HUDEP-2 (cell line): ENCODE measurements around the gene LCN1.
"Not testable (repeated sequence)": the region's sequence is repeated elsewhere in the genome, so short reads cannot be mapped to it uniquely, and the experiment has no call there.

ENCODE experiments used
- DNase-seq, 76 experiments: peaks; one replicate each; lab custom pipeline; 2025; ENCODE audit not compliant: unreplicated experiment in 76 of 76; lab: John Stamatoyannopoulos, UW

LCN1 gene

DNA sequence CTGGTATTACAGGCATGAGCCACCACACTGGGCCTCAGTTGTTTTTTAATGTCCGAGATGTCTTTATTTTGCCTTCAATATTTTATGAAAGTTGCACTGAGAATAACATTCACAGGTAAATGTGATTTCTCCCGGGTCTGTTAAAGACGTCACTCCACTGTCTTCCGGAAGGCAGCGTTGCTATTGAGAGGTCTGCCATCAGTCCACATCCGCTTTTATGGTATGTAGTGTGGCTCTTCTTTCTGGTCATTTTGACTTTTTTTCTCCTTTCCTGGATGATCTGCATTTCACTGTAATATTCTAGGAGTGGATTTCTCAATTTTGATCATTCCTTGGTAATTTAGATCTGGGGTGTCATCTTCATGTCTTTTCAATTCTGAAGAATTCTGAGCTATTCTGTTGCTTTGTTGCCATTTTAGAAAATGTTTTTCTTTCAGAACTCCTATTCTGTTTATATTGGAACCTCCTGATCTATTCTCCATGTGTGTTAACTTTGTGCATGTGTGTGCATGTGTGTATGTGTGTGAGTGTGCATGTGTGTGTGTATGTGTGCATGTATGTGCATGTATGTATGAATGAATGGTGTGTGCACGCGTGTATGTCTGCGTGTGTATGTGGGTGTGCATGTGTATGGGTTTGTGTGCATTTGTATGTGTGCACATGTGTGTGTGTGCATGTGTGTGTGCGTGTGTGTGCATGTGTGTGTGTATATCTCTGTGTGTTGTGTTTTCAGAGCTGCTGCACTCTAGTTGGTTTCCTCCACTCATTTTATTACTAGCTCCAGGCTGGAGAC, 1.9 kb upstream of the LCN1 start:
- DNase-seq = no peak

DNA sequence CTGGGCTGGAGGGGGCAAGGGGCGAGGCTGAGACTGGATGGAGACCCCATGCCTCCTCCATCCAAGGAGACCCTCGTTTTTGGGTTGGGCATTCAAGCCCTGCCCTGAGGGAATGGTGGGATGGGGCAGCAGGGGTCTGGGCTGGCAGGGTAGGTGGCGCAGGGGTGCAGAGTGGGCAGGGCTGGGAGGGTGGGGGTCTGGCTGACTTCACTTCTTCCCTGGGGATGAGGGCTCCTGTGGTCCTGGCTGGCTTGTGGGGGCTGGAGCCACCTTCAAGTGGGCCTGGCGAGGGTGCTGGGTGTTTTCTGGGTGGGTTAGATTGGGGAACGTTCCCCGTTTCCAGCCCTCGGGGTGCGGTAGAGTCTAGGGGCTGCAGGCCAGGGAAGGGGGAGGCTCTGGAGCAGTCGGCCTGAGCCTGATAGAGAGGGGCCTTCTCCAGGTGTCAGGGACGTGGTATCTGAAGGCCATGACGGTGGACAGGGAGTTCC, 412 bp downstream of the LCN1 start:
- DNase-seq = no peak

DNA sequence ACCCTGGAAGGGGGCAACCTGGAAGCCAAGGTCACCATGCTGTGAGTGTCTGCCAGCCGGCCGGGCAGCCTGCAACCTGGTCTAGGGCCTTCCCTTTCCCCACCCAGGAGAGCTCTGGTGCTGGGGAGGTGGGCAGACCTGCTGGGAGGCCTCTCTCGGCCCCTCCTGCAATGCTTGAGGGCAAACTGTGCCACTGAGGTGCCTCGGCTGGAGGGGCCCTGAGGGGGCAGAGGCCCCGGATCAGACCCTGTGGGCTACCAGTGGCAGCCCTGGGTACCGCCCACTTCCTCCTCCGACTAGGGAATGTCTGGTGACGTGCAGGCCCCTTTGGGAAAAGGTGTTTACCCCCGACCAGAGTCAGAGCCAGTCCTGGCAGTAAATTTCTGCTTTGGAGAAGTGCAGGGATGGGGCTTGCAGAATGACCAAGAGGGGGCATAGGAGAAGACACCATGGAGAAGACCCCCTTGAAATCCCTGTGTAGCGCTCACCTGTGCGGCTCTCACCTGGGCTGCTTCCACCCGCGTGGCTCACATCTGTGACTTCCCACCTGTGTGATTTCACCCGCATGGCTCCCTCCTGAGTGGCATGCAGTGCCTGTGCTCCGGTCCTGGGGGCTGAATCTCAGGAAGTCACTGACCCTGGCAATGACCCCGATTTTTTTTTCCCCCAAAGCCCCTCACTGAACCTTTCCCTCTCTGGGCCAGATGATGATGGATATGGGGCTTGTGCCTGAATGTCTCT, 1.1 kb downstream of the LCN1 start:
- DNase-seq = no peak

DNA sequence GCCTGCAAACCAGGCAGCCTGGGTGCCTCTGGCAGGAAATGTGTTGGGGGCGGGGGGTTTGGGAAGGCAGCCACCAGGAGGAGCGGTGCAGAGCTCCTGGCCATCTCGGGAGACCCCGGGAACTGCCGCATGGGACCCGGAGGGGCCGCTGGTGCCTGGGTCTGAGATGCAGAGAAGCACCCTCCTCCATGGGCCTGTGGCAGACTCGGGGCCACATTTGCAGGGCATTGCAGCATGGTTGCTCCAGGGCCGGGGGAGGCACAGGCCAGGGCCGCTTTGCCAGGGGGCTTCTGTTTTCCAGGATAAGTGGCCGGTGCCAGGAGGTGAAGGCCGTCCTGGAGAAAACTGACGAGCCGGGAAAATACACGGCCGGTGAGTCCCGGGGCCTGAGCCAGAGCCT, 1.7 kb downstream of the LCN1 start:
- no peak for DNase-seq

DNA sequence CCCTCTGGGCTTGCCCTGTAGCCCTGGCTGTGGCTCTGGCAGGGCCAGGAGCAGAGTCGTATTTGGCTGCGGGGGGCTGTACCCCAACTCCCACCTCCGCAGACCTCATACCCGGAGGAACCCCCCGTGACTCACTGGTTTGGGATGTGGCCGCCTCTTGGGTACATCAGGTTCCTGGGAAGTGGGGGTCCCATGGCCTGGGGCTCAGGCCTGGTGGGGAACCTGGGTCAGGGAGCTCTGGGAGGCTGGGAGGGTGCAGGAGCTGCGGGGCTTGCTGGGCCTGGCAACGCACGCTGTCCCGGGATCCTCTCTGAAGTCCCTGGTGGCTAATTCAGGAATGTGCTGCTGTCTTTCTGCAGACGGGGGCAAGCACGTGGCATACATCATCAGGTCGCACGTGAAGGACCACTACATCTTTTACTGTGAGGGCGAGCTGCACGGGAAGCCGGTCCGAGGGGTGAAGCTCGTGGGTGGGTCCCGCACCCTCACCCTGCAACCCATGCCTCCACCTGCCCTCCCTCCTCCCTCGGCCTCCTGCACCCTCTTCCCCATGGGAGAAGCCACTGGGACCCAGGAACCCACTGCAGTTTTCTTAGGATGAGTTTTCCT, 2.4 kb downstream of the LCN1 start:
- DNase-seq = no peak

DNA sequence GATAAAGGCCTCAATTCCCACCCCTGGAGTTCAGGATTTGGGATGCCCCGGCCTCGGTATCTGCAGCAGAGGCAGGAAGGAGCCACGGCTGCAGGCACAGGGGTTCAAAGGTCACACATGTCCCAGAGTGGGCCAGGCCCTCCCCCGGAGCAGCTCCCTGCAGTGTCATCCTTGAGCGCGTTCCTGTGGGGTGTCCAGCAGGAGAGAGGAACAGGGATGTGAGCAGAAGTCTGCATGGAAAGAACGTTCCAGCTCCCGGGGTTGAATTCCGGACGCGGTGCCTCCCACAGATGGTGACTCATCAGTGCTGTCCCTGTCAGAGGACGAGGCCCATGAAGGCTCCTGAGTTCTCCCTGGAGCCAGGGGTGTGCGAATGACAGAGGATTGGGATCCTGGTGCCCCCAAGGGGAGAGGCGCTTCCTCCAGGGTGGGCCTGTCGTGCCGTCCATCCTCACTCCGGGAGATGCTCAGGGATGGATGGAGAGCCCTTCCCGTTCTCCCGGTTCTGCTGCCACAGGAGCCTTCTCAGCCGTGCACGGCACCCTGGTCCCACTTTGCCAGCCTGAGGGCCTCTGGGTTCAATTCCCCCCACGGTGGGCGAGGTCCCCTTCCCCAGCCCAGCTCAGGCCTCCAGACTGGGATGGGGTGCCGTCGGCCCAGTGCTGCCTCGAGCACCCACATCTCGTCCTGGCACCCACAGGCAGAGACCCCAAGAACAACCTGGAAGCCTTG, 3.1 kb downstream of the LCN1 start:
- DNase-seq = no peak

DNA sequence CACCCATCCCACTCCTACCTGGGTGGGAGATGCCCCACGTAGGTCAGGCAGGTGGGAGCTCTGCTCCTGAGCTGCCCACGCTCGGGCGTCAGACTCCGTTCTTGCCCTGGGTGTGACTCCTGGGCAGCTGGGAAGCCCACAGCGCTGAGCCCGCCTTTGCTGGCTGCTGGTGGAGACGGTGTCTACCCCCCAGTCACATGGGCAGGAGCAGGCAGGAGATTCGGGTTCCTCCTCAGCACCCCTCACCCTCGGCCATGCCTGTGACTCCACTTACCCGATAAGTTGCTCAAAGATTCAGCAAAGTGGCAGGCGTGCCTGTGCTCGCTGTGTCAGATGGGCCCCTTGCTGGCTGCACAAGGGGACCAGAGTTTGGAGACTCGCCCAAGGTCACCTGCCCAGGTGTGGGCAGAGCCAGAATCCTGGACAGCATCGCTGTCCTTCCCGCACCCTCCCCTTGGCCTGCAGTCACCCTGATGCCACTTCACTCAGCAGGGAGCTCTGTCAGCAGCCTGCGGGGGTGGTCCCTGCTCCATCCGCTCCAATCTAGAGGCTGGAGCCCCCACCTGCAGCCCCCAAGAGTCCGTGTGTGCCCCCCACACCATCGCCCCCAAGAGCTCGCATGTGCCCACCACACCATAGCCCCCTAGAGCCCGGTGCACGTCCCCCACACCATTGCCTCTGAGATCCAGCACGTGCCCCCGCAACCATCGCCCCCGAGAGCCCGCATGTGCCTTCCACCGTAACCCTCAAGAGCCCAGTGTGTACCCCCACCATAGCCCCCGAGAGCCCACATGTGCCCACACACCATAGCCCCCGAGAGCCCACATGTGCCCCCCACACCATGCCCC, 4.2 kb downstream of the LCN1 start:
- no peak for DNase-seq

DNA sequence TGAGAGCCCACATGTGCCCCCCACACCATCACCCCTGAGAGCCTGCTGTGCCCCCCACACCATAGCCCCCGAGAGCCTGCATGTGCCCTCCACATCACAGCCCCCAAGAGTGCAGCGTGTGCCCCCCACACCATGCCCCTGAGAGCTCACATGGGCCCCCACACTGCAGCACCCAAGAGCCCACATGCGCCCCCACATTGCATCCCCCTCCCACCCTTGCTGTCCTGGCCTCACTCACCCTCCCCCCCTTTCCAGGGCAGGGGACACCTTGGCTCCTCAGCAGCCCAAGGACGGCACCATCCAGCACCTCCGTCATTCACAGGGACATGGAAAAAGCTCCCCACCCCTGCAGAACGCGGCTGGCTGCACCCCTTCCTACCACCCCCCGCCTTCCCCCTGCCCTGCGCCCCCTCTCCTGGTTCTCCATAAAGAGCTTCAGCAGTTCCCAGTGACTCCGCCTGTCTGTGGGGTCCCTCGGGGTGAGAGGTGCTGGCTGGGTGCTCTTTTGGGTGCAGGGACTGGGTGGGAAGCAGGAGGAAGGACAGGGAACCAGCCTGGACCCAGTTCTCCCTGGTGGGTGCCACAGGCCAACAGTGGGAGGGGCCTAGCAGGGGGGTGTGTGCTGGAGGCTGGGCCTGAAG, 5.0 kb downstream of the LCN1 start:
- no peak for DNase-seq

DNA sequence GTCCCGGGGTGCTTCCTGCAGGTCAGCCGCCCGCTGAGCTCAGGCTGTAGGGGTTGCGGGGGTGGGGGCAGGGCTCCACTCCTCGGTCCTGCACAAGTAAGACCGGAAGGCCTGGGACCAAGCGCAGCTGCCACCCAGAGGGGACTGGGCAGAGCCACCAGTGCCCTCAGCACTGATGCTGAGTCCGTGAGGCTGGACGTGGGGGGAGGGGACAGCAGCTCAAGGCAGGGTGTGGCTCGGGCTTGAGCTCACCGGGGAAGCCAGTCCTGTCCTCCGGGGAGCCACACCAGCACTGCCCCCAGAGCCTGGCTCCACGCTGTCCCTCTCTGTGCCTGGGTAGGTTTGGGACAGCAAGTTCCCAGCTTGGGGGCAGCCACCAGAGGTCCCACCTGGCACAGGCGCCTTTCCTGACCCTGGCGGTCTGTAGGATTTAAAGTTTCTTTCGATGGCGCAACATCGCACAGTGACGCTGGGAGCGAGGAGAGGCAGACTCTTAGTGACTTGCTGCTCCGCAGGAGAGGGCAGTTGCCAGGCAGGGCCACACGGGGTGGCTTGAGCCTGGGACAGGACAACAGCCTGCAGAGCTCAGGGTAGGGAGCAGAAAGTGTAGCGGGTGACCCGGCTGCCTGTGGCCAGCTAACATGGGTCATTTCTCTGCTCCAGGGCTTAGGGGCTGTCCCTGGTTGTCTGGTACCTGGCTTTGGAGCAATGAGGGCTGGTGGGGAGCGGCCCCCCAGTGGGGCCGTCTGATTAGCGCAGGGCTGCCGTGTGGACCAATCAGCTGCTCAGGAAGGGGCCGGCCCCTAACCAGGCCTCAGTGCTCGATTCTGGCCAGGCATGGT, 5.7 kb downstream of the LCN1 start:
- DNase-seq = no peak

DNA sequence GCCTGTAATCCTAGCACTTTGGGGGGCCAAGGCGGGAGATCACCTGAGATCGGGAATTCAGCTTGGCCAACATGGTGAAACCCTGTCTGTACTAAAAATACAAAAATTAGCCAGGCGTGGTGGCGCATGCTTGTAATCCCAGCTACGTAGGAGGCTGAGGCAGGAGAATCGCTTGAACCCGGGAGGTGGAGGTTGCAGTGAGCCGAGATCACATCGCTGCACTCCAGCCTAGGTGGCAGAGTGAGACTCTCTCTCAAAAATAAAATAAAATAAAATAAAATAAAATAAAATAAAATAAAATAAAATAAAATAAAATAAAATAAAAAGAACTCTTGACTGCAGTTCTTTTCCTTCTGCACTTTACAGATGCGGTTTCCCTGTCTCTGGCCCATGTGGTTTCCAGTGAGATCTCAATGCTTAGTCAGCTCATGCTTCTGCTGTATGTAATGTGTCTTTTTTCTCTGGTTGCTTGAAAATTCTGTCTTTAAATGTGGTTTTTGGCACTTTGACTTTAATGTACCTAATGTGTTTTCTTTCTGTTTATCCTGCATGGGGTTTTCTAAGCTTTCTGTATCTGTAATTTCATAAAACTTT, 7.7 kb downstream of the LCN1 start:
- not testable (repeated sequence) for DNase-seq

DNA sequence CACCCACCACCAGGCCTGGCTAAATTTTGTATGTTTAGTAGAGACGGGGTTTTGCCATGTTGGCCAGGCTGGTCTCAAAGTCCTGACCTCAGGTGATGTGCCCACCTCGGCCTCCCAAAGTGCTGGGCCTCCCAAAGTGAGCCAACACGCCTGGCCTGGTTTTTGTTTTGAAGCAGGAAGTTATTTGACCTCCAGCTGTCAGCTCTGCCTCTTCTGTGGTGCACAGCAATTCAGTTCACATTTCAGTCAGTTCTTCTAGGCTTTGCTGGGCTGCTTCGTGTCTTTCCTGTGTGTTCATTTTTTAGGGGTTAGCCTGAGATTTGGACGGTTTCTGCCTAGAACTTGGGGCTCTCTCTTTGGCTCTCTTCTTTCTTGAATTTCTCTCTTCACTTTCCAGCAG, 8.9 kb downstream of the LCN1 start:
- no peak for DNase-seq

DNA sequence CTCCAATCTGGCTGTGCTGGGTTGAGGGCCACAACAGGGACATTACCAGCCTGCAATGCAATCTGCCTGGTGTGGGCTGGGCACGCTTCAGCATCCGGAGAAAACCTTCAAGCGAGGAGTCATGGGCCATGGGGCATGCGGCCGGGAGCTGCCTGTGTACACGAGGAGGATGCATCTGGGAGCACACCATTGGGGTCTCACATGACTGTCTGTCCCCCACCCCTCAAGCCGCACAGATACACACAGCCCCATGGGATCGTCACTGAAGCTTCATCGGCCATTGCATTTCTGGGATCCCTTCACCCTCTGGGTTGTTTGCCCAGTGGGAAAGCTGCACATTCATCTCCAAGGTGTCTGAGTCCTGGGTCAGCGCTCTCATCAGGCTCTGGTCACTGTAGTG, 9.9 kb downstream of the LCN1 start:
- DNase-seq = no peak

DNA sequence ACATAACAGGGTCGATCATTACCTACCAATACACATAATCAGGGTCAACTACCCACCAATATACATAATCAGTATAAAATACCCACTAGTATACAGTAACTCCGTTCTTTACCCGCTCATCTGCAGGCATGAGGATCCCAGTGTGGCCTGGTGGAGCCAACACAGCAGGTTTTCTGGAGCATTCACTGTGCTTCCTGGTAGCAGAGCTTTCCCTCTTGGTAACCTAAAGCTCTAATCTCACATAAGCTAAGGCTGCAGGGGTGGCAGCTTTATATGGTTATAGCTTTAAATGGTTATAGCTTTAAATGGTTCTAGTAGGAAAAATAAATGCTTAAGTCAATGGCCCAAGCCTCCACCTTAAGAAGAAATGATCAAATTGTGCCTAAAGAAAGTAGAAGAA, 11.9 kb downstream of the LCN1 start:
- no peak for DNase-seq

DNA sequence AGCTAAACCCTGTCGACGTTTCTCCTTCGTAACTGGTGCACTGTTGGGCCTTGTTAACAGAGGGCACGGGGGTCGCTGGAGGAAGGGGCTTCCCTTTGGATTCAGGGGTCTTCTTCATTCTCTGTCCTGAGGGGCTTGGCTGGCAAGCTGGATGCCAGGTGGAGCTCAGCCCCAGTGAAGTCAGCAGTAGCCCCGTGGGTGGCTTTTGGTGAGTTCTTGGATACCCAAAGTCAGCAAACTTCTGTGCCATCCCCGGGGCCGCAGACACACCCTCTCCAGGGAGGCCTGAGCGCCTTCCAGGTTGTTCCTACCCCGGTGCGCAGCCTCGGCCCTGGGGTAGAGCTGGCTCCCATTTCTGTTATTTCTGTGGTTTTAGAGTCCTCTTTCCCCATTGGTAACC, 12.4 kb downstream of the LCN1 start:
- no peak for DNase-seq

DNA sequence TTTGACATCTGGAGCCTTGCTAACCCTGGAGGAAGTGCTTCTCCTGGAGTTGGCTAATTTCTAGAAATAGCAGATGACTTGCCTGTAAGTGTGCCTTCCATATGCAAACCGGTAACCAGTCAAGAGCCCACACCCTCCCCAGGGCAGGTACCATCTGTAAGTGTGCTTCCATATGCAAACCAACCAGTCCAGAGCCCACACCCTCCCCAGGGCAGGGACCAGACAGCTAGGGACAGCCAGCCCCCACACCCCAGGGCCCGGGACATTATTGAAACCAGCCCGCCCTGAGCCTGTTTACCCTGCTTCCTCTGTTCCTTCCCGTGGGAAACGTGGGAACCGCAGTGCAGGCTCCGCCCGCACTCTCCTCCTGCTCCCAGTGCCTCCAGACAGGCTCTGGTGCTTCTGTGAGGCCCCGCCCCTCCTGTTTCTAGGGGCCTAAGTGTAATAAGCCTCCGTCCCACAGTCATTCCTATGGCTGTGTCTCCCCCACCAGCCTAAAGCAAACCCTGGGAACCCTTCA, 13.0 kb downstream of the LCN1 start:
- DNase-seq = not testable (repeated sequence)

DNA sequence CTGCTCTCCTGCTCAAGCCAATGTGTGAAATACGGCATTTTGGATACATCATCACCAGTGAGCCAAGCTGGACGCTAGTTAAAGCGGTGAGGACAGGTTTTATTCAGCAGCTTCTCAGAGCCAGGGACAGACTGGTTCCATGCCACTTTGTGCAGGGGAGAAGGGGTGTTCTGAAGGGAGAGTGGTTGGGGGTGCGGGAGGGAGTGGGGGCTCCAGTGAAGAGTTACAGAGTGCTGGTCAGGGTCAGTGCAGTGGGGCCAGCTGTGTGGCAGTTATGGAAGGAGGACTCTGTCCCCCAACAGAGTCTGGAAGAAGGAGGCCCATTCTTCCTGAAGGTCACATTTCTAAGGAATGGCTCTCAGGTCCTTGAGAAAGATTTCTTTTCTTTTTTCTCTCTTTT, 13.6 kb downstream of the LCN1 start:
- not testable (repeated sequence) for DNase-seq

DNA sequence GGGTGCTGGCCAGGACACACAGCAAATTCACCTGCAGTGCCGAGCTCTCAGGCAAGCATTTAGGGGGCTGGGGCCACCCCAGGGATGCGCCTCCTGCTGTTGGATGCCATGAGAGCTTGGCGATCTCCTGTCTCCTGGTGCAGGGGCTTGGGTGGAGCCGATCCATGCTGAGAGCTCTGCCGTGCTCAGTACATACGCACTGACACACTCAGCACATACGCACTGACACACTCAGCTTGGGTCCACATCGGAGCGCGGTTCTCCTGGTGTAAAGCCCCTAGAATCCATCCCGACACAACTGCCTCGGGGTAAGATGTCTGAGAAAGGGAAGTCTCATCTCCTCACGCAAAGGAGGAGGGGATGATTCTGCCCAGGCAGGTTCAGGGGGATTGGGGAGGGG, 14.4 kb downstream of the LCN1 start:
- DNase-seq = not testable (repeated sequence)

DNA sequence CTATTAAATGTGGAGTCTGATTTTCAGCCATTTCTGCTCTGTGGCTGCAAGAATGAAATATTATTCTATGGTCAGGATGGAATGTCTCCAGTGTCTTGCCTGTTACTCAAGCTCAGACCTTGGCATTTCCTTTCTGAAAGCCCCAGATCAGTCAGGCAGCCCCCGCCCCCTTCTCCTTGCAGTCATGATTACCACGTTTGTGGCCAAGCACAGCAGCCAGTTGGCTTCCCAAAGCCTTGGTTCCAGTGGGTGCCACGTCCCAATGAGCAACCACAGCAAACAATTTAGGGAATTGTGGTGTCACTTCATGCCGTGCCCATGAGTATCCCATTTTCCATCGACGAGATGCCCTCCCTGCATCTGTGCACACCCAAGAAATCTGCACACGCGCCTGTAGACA, 15.0 kb downstream of the LCN1 start:
- DNase-seq = no peak
